Measurements from ENCODE around the gene BCL7A.

BCL7A gene

GRCh38 chr12:121996945-121997612, 24.6 kb upstream of the BCL7A start:
- DNase-seq (ENCODE audit: low read depth, low spot score) = no peak

GRCh38 chr12:122001466-122002209, 20.0 kb upstream of the BCL7A start:
- DNase-seq (ENCODE audit: low read depth, low spot score) = no peak

GRCh38 chr12:122003651-122004611, 17.8 kb upstream of the BCL7A start:
- DNase-seq (ENCODE audit: low read depth, low spot score) = no peak

- DNase-seq (ENCODE audit: low read depth, low spot score) = no peak
Measured at GRCh38 chr12:122004633-122005071, 17.0 kb upstream of the BCL7A start.

- DNase-seq (ENCODE audit: low read depth, low spot score) = no peak
Measured at GRCh38 chr12:122005252-122005776, 16.4 kb upstream of the BCL7A start.

- no peak for DNase-seq (ENCODE audit: low read depth, low spot score)
Measured at GRCh38 chr12:122006186-122006926, 15.3 kb upstream of the BCL7A start.

- no peak for DNase-seq (ENCODE audit: low read depth, low spot score)
Measured at GRCh38 chr12:122009741-122010140, 11.9 kb upstream of the BCL7A start.

- no peak for DNase-seq (ENCODE audit: low read depth, low spot score)
Measured at GRCh38 chr12:122012184-122012583, 9.5 kb upstream of the BCL7A start.

- DNase-seq (ENCODE audit: low read depth, low spot score) = no peak
Measured at GRCh38 chr12:122013136-122013535, 8.5 kb upstream of the BCL7A start.

GRCh38 chr12:122013791-122014590, 7.7 kb upstream of the BCL7A start:
- no peak for DNase-seq (ENCODE audit: low read depth, low spot score)

GRCh38 chr12:122014781-122015180, 6.9 kb upstream of the BCL7A start:
- DNase-seq (ENCODE audit: low read depth, low spot score) = no peak

GRCh38 chr12:122018457-122018856, 3.2 kb upstream of the BCL7A start:
- no peak for DNase-seq (ENCODE audit: low read depth, low spot score)

GRCh38 chr12:122018937-122019336, 2.7 kb upstream of the BCL7A start:
- no peak for DNase-seq (ENCODE audit: low read depth, low spot score)

- no peak for DNase-seq (ENCODE audit: low read depth, low spot score)
Measured at GRCh38 chr12:122020795-122021192, 890 bp upstream of the BCL7A start.

GRCh38 chr12:122021193-122021821, 377 bp upstream of the BCL7A start:
- no peak for DNase-seq (ENCODE audit: low read depth, low spot score)

- DNase-seq (ENCODE audit: low read depth, low spot score) = no peak
Measured at GRCh38 chr12:122022393-122023338, 982 bp downstream of the BCL7A start.

- no peak for DNase-seq (ENCODE audit: low read depth, low spot score)
Measured at GRCh38 chr12:122023339-122024131, 1.9 kb downstream of the BCL7A start.
